Neuronal stem cell (in vitro differentiated cells): ENCODE measurements around the gene RAB25.
A peak's percentile ranks its signal among the peaks of the same experiment; 100 is the strongest.

Experiments
- DNase-seq: peaks from one replicate; pipeline ENCODE4 v3.0.0-alpha.2; 2013; ENCODE audit warnings: low spot score
- H2AFZ ChIP-seq: one replicate; pipeline ENCODE4 v1.6.1; 2013; ENCODE audit warnings: mild to moderate bottlenecking, low read length, inconsistent platforms
- H2AK5ac ChIP-seq: 2 replicates; pipeline ENCODE4 v1.6.1; 2013; ENCODE audit warnings: low read depth, mild to moderate bottlenecking, inconsistent platforms, low read length, moderate library complexity, mixed read lengths
- H2BK120ac ChIP-seq: 2 replicates; pipeline ENCODE4 v1.6.1; 2013; ENCODE audit warnings: low read depth, mild to moderate bottlenecking, inconsistent platforms, low read length, moderate library complexity, mixed read lengths
- H2BK12ac ChIP-seq: one replicate; pipeline ENCODE4 v1.6.1; 2013; ENCODE audit warnings: low read length, inconsistent platforms
- H2BK15ac ChIP-seq: 2 replicates; pipeline ENCODE4 v1.6.1; 2013; ENCODE audit warnings: mild to moderate bottlenecking, low read length, inconsistent platforms, mixed read lengths
- H2BK5ac ChIP-seq: one replicate; pipeline ENCODE4 v1.6.1; 2013; ENCODE audit warnings: inconsistent platforms, mild to moderate bottlenecking, low read length, moderate library complexity
- H3K14ac ChIP-seq: one replicate; pipeline ENCODE4 v1.6.1; 2013; ENCODE audit warnings: low read length, inconsistent platforms
- H3K18ac ChIP-seq: 2 replicates; pipeline ENCODE4 v1.6.1; 2013; ENCODE audit warnings: low read length, inconsistent platforms
- H3K23ac ChIP-seq: 2 replicates; pipeline ENCODE4 v1.6.1; 2013; ENCODE audit warnings: low read depth, mild to moderate bottlenecking, mixed read lengths, low read length, inconsistent platforms; ENCODE audit not compliant: poor library complexity
- H3K27ac ChIP-seq: replicated peaks from 3 replicates; pipeline ENCODE4 v1.5.1; 2013; ENCODE audit warnings: low read length, inconsistent platforms
- H3K27me3 ChIP-seq, 3 experiments: 2 replicates each; pipeline ENCODE4 v1.6.1; 2013; ENCODE audit warnings: low read length in 3 of 3, mild to moderate bottlenecking in 2 of 3, inconsistent platforms in 1 of 3, low read depth in 1 of 3, mixed read lengths in 1 of 3, moderate library complexity in 1 of 3; ENCODE audit not compliant: control insufficient read depth in 3 of 3, insufficient read depth in 3 of 3
- H3K36me3 ChIP-seq, 2 donors: replicated peaks in 1 of 2; 2 replicates each; pipeline ENCODE4 v1.6.1; 2013; ENCODE audit warnings: low read length in 2 of 2; ENCODE audit not compliant: control insufficient read depth in 2 of 2, insufficient read depth in 2 of 2
- H3K4ac ChIP-seq: 2 replicates; pipeline ENCODE4 v1.6.1; 2013; ENCODE audit warnings: inconsistent platforms, mild to moderate bottlenecking, low read length, moderate library complexity
- H3K4me1 ChIP-seq, 2 donors: 1 replicate in 1 of 2; 2 replicates in 1 of 2; pipeline ENCODE4 v1.6.1; 2013; ENCODE audit warnings: low read length in 2 of 2, low read depth in 1 of 2; ENCODE audit not compliant: control insufficient read depth in 2 of 2, insufficient read depth in 1 of 2
- H3K4me2 ChIP-seq: one replicate; pipeline ENCODE4 v1.6.1; 2013; ENCODE audit warnings: mild to moderate bottlenecking, low read length, inconsistent platforms; ENCODE audit not compliant: insufficient read depth, poor library complexity, severe bottlenecking
- H3K4me3 ChIP-seq, 2 donors: 2 replicates each; pipeline ENCODE4 v1.5.1; 2013; ENCODE audit warnings: low read length in 2 of 2, mild to moderate bottlenecking in 2 of 2, inconsistent platforms in 1 of 2, moderate library complexity in 1 of 2
- H3K79me1 ChIP-seq: one replicate; pipeline ENCODE4 v1.6.1; 2013; ENCODE audit warnings: low read depth, mild to moderate bottlenecking, inconsistent platforms, low read length, moderate library complexity
- H3K9ac ChIP-seq: one replicate; pipeline ENCODE4 v1.6.1; 2013; ENCODE audit warnings: mild to moderate bottlenecking, low read depth, low read length, inconsistent platforms; ENCODE audit not compliant: poor library complexity
- H3K9me3 ChIP-seq, 2 donors: replicated peaks in 1 of 2; 2 replicates each; pipeline versions ENCODE3 to v1.6.1; 2013; ENCODE audit warnings: low read length in 2 of 2, mild to moderate bottlenecking in 2 of 2, inconsistent platforms in 1 of 2, low read depth in 1 of 2, mixed read lengths in 1 of 2, moderate library complexity in 1 of 2; ENCODE audit not compliant: control insufficient read depth in 2 of 2, insufficient read depth in 1 of 2
- H4K8ac ChIP-seq: one replicate; pipeline ENCODE4 v1.6.1; 2013; ENCODE audit warnings: low read depth, mild to moderate bottlenecking, inconsistent platforms, low read length, moderate library complexity
- H4K91ac ChIP-seq: one replicate; pipeline ENCODE4 v1.6.1; 2013; ENCODE audit warnings: low read length, low read depth, mild to moderate bottlenecking, inconsistent platforms; ENCODE audit not compliant: poor library complexity
- WGBS, 2 donors: extraction: QIAGEN DNeasy Blood & Tissue Kit; methylation state at CpG; one replicate each; pipeline ENCODE4 v1.1.7; 2013; ENCODE audit warnings: missing lambda C conversion rate in 2 of 2, mixed read lengths in 1 of 2; ENCODE audit not compliant: insufficient read length in 2 of 2, insufficient replicate concordance in 1 of 2; ENCODE audit errors: extremely low coverage in 2 of 2; 5-methylcytosine and 5-hydroxymethylcytosine counted together

Gene RAB25

GRCh38 chr1:156054500-156055280 is 6.3 kb upstream of the RAB25 start, which contains the start of gene LAMTOR2:
TSS of gene LAMTOR2 (plus strand) at chr1:156054782. CDS start at chr1:156054890, 108 bp downstream.
- peaks cover 4 to 7% of the 10 kb centered on the region in 2 donors for H3K4me1 ChIP-seq
- H3K9me3 ChIP-seq: no peaks in the 10 kb centered on the region
- peak within 1 kb of the TSS; percentile 92 to 100 for H3K4me3 ChIP-seq
- H3K23ac ChIP-seq: peak within 1 kb of the TSS; percentile 52
- H4K91ac ChIP-seq: no peak within 1 kb of the TSS
- H2BK12ac ChIP-seq: no peak within 1 kb of the TSS
- H3K27ac ChIP-seq: peak within 1 kb of the TSS; percentile 99
- peak within 1 kb of the TSS; percentile 100 for H3K4me2 ChIP-seq
- H3K9ac ChIP-seq: peak within 1 kb of the TSS; percentile 95
- peak within 1 kb of the TSS; percentile 93 for H2BK120ac ChIP-seq
- peak within 1 kb of the TSS; percentile 99 for H3K14ac ChIP-seq
- peaks cover 17 to 48% of the 10 kb centered on the region in 2 donors for H3K36me3 ChIP-seq
- H3K79me1 ChIP-seq: peaks cover 10% of the 10 kb centered on the region
- DNase-seq: peak; percentile 99
- peak within 1 kb of the TSS; percentile 79 for H2BK15ac ChIP-seq
- H2BK5ac ChIP-seq: peak within 1 kb of the TSS; percentile 98
- H4K8ac ChIP-seq: peak within 1 kb of the TSS; percentile 89
- peak within 1 kb of the TSS; percentile 94 for H2AK5ac ChIP-seq
- peak within 1 kb of the TSS; percentile 81 for H3K4ac ChIP-seq
- peak within 1 kb of the TSS; percentile 99 for H3K18ac ChIP-seq
- H3K27me3 ChIP-seq: no peaks in the 10 kb centered on the region
- peak within 1 kb of the TSS; percentile 100 for H2AFZ ChIP-seq
- no CpG with 5 or more reads among the region's 53 CpGs for WGBS, 2 donors

- no peak for DNase-seq
- Histone ChIP-seq H3K27me3 (no peaks in the 10 kb centered on the region), H3K27ac (no peak overlapping the region)
These were observed 5.5 kb upstream of the RAB25 start for GRCh38 chr1:156055281-156056048.

GRCh38 chr1:156056326-156056849 is 4.6 kb upstream of the RAB25 start:
- Histone ChIP-seq H2BK15ac (no peak overlapping the region), H3K27me3 (no peaks in the 10 kb centered on the region), H3K4me2 (no peak overlapping the region), H3K79me1 (peaks cover 8% of the 10 kb centered on the region), H3K4ac (no peak overlapping the region), H3K36me3 (peaks cover 8 to 31% of the 10 kb centered on the region in 2 donors), H2BK120ac (no peak overlapping the region), H2BK5ac (no peak overlapping the region), H3K9ac (no peak overlapping the region), H3K27ac (no peak overlapping the region), H3K4me1 (peaks cover 10 to 11% of the 10 kb centered on the region in 2 donors), H2AFZ (no peak overlapping the region), H3K4me3 (no peak overlapping the region), H3K9me3 (no peaks in the 10 kb centered on the region), H3K23ac (no peak overlapping the region), H3K18ac (no peak overlapping the region), H2AK5ac (no peak overlapping the region), H2BK12ac (no peak overlapping the region), H4K91ac (no peak overlapping the region), H3K14ac (no peak overlapping the region), H4K8ac (no peak overlapping the region)
- DNase-seq: no peak
- WGBS, 2 donors: no CpG with 5 or more reads among the region's 1 CpG

More at GRCh38 chr1:156055281-156056048, 5.5 kb upstream of the RAB25 start:
- Histone ChIP-seq H2BK120ac (no peak overlapping the region), H2AFZ (peak overlapping the region; percentile 100), H2AK5ac (peak overlapping the region; percentile 94), H4K8ac (no peak overlapping the region), H3K9ac (peak overlapping the region; percentile 95), H3K14ac (peak overlapping the region; percentile 99), H3K23ac (peak overlapping the region; percentile 52), H3K9me3 (no peaks in the 10 kb centered on the region), H2BK12ac (no peak overlapping the region), H3K18ac (peak overlapping the region; percentile 99), H3K4me1 (peaks cover 4 to 7% of the 10 kb centered on the region in 2 donors), H3K36me3 (peaks cover 10 to 41% of the 10 kb centered on the region in 2 donors), H3K4me2 (peak overlapping the region; percentile 100), H2BK5ac (peak overlapping the region; percentile 98), H3K4ac (no peak overlapping the region), H2BK15ac (peak overlapping the region; percentile 79), H3K79me1 (peaks cover 8% of the 10 kb centered on the region), H4K91ac (no peak overlapping the region), H3K4me3 (peak overlapping the region; percentile 92 to 100)
- no CpG with 5 or more reads among the region's 17 CpGs for WGBS, 2 donors
